Activated naive CD8-positive, alpha-beta T cell treated with anti-CD3 and anti-CD28 coated beads, Interleukin-2, amount 10 ng/mL, durations not matched to agents 7 days and 5 days (primary cell): ENCODE results near the gene SIAH1. TPM values are rescaled to one million over a fixed set of nuclear protein-coding genes. Genes with fewer than 3 reads are reported as not detected.
"Not testable (repeated sequence)": the region's sequence is repeated elsewhere in the genome, so short reads cannot be mapped to it uniquely, and the experiment has no call there.

Experiments used
- ATAC-seq: fragments of 150-1000 bp; cut with Tn5 transposase; one replicate; pipeline ENCODE4 v1.10.0; 2021; ENCODE audit warnings: low read depth, moderate library complexity
- POLR2A ChIA-PET: fragments of 350-600 bp; sonication (Branson Sonifier 250); formaldehyde crosslinking; loops from one replicate; lab custom pipeline; 2021; ENCODE audit warnings: antibody characterized with exemption; lab: Charles Lee
- DNase-seq: peaks from one replicate; pipeline ENCODE4 v3.0.0; 2021
- H3K27ac Mint-ChIP-seq: one replicate; pipeline ENCODE4 v1.8.0; 2022; ENCODE audit warnings: mild to moderate bottlenecking, mixed read lengths
- H3K27me3 Mint-ChIP-seq: one replicate; pipeline ENCODE4 v1.8.0; 2022; ENCODE audit warnings: mild to moderate bottlenecking, moderate library complexity, mixed read lengths
- H3K36me3 Mint-ChIP-seq: one replicate; pipeline ENCODE4 v1.8.0; 2021; ENCODE audit warnings: mild to moderate bottlenecking, mixed read lengths
- H3K4me1 Mint-ChIP-seq: one replicate; pipeline ENCODE4 v1.8.0; 2021; ENCODE audit warnings: mixed read lengths
- H3K4me3 Mint-ChIP-seq: one replicate; pipeline ENCODE4 v1.8.0; 2022; ENCODE audit warnings: mild to moderate bottlenecking, moderate library complexity, mixed read lengths
- H3K9me3 Mint-ChIP-seq: one replicate; pipeline ENCODE4 v1.8.0; 2021; ENCODE audit warnings: mixed read lengths
- total RNA-seq, 2 experiments: library from RNA; stranded (reverse); gene quantifications; one replicate each; pipeline ENCODE4 v1.2.3, GENCODE V29; 2021

Gene SIAH1
- total RNA-seq, 2 experiments from 2014 or later, result 15.9 to 16.5 TPM

DNA sequence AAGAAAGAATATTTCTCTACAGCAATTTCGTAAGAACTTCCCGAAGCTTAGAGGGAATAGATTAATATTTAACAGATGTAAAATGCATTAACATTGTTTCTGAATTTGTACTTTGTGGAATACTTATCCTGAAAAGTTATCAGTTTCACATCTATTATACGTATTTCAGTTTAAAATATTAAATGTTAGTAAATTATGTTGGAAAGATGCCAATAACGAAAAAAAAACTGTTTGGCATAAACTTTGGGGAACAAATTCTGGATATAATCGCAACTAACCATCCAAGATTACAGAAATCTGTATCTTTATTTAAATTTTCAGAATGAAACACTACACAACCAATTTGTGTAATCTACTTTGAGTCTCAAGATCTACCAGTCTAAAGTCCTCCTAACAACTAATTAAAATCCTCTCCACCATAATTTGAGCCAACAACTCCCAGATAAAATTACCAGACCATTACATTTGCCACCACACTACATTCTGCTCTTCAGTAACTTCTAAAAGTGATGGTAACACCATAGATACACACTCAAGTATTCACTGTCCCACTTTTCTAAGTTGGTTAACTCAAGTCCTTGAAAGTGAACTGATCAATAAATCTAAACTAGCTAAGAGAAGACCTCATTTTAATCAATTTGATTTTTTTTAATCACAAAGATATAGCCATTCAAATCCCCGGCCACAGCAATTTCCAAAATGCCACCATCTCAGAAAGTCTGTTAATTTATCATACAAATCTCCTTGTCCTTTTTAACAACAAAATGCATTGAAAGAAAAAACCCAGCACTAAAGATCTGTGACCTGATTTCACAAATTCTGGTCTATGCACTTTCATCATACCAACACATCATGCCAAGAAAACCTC is 2.0 kb downstream of the SIAH1 start:
- H3K9me3 Mint-ChIP-seq, result no peaks in the 10 kb centered on the region
- DNase-seq, result no peak
- peak overlapping the region; percentile 90 for H3K27ac Mint-ChIP-seq
- no peaks in the 10 kb centered on the region for H3K27me3 Mint-ChIP-seq
- peaks cover 34% of the 10 kb centered on the region for H3K4me1 Mint-ChIP-seq
- peaks cover 3% of the 10 kb centered on the region for H3K36me3 Mint-ChIP-seq
- ATAC-seq, result no peak
- POLR2A ChIA-PET, result interaction anchor here (0.6 to 1.9 kb wide), 9 partner anchors 14 to 1660 kb away, joined by 3 to 13 read pairs (median 5); partner anchors contain the start of gene N4BP1
- peak overlapping the region; percentile 95 for H3K4me3 Mint-ChIP-seq

DNA sequence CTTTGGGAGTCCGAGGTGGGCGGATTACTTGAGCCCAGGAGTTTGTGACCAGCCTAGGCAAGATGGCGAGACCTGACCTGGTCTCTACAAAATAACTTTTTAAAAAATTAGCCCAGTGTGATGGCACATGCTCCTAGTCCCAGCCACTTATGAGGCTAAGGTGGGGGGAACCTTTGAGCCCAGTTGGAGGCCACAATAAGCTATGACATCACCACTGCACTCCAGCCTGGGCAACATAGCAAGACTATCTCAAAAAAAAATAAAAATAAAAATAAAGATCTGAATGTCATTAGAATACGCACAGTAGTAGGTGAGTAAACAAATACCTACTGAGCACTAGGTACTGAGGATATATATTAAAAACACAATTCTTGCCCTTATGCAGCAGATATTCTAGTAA is 3.1 kb downstream of the SIAH1 start:
- Mint-ChIP-seq H3K27ac (no peak overlapping the region), H3K36me3 (peaks cover 3% of the 10 kb centered on the region), H3K27me3 (no peaks in the 10 kb centered on the region), H3K4me1 (peaks cover 35% of the 10 kb centered on the region), H3K4me3 (no peak overlapping the region), H3K9me3 (no peaks in the 10 kb centered on the region)
- ATAC-seq (no peak), DNase-seq (no peak)
- POLR2A ChIA-PET, result no interaction called here

DNA sequence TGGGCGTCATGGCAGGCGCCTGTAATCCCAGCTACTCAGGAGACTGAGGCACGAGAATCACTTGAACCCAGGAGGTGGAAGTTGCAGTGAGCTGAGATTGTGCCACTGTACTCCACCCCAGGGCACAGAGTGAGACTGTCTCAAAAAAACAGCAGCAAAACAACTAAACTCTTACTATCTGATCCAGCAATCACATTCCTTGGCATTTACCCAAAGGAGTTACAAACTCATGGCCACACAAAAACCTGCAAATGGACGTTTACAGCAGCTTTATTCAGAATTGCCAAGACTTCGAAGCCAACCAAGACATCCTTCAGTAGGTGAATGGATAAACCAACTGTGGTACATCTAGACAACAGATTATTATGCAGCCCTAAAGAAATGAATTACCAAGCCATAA is 4.0 kb downstream of the SIAH1 start:
- DNase-seq (no peak), ATAC-seq (no peak)
- Mint-ChIP-seq H3K36me3 (peaks cover 3% of the 10 kb centered on the region), H3K27me3 (no peaks in the 10 kb centered on the region), H3K4me3 (no peak overlapping the region), H3K27ac (no peak overlapping the region), H3K4me1 (peaks cover 42% of the 10 kb centered on the region), H3K9me3 (no peaks in the 10 kb centered on the region)
- POLR2A ChIA-PET, result no interaction called here

DNA sequence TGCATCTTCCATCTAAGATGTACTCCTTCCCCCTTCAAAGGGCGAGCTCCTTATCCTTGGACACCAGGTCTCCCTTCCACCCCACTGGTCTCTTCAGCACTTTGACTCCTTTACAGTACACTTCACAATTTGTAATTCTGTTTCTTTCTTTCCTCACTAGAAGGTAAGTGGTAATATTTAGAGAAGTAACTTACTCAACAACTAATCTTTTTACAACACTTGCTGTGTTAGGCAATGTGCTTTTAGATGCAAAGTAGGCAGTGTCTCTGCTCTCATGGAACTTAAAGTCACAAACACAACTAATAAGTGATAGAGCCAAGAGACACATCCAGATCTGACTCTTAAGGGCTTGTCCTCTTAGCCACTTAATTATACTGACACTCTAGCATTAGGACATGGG is 6.4 kb downstream of the SIAH1 start:
- ATAC-seq (no peak), DNase-seq (no peak)
- H3K9me3 Mint-ChIP-seq, result no peaks in the 10 kb centered on the region
- no peak overlapping the region for H3K27ac Mint-ChIP-seq
- peaks cover 39% of the 10 kb centered on the region for H3K4me1 Mint-ChIP-seq
- peaks cover 3% of the 10 kb centered on the region for H3K36me3 Mint-ChIP-seq
- H3K4me3 Mint-ChIP-seq, result peak overlapping the region; percentile 1
- no peaks in the 10 kb centered on the region for H3K27me3 Mint-ChIP-seq
- POLR2A ChIA-PET, result interaction anchor here (0.8 kb wide), 1 partner anchor 12 kb away, joined by 3 read pairs; no protein-coding TSS in a partner anchor

DNA sequence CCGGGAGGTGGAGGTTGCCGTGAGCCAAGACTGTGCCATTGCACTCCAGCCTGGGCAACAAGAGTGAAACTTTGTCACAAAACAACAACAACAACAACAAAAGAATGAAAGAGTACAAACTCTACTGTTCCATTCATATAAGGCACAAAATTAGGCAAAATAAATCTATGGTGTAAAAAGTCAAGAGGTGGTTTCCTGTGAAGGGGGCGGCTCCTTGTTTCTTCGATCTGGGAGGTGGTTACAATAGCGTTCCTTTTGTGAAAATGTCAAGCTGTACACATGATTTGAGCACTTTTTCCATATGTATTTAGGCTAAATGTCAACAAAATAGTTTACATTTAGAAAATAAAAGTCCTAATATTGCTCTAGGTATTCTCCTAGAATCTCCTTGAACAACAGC is 6.9 kb downstream of the SIAH1 start:
- Mint-ChIP-seq H3K4me1 (peaks cover 33% of the 10 kb centered on the region), H3K9me3 (no peaks in the 10 kb centered on the region), H3K27me3 (no peaks in the 10 kb centered on the region), H3K36me3 (peaks cover 2% of the 10 kb centered on the region), H3K27ac (no peak overlapping the region), H3K4me3 (peak overlapping the region; percentile 1)
- DNase-seq (no peak), ATAC-seq (no peak)
- POLR2A ChIA-PET, result interaction anchor here (0.8 kb wide), 1 partner anchor 12 kb away, joined by 3 read pairs; no protein-coding TSS in a partner anchor

DNA sequence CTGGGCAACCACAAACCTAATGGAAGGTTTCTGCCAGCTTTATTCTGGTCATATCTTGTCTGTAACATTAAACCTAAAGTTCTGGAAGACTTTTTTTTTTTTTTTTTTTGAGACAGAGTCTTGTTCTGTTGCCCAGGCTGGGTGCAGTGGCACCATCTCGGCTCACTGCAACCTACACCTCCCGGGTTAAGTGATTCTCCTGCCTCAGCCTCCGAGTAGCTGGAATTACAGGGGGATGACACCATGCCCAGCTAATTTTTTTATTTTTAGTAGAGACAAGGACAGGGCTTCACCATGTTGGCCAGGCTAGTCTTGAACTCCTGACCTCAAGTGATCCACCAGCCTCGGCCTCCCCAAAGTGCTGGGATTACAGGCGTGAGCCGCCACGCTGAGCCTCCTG is 7.9 kb downstream of the SIAH1 start:
- POLR2A ChIA-PET, H3K27me3 Mint-ChIP-seq, H3K4me3 Mint-ChIP-seq, ATAC-seq, H3K27ac Mint-ChIP-seq, H3K36me3 Mint-ChIP-seq, H3K9me3 Mint-ChIP-seq, DNase-seq: not testable (repeated sequence)
- peaks cover 30% of the 10 kb centered on the region for H3K4me1 Mint-ChIP-seq

DNA sequence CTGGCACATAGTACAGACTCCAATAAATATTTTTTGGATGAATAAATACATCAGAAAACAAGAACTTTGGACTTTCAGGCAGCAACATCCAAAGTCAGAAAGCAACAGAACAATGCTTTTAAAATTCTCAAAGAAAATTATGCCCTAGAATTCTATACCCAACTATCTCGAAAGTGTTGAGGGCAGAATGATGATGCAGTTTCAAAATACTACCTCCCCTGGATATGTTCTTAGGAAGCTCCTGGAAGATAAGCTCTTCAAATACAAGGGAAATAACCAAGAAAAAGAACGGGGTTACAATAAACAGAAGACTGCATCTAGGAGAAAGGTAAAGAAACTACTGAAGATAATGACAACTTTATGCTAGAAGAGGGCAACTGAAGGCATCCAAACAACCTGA is 11.0 kb downstream of the SIAH1 start:
- POLR2A ChIA-PET, result interaction anchor here (2.2 kb wide), 1 partner anchor 8 kb away, joined by 5 read pairs; no protein-coding TSS in a partner anchor
- DNase-seq (no peak), ATAC-seq (no peak)
- no peak overlapping the region for H3K27ac Mint-ChIP-seq
- H3K4me1 Mint-ChIP-seq, result peaks cover 20% of the 10 kb centered on the region
- H3K36me3 Mint-ChIP-seq, result no peaks in the 10 kb centered on the region
- no peaks in the 10 kb centered on the region for H3K9me3 Mint-ChIP-seq
- no peaks in the 10 kb centered on the region for H3K27me3 Mint-ChIP-seq
- H3K4me3 Mint-ChIP-seq, result no peak overlapping the region

DNA sequence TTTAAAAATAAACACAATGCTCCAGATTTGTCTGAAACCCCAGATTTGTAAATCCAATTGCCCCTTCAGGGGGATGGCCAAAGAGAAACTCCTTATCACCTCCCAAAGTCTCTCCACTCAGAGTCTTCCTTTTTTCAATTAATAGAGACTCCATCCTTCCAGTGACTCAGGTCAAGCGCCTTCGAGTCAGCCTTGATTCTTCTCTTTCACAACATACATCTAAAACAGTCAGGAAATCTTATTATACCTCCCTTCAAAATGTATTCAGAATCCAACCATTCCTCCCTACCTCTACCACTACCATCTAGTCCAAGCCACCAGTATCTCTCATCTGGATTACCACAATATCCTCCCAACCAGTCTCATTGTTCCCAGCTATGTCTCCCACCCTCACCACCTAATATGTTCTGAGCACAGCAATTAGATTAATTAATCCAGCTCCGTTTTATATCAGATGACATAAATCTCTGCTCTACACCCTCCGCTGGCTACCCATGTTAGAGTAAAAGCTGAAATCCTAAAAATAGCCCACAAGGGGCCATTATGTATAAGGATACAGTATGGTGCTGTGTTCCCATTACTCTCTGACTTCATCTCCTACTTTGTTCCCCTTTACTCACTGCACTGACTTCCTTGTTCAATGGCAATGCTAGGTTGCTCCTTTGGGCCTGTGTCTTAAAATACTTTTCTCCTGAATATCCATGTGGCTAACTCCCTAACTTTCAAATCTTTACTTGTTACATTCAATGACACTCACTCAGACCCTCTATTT is 11.8 kb downstream of the SIAH1 start:
- no peaks in the 10 kb centered on the region for H3K36me3 Mint-ChIP-seq
- H3K9me3 Mint-ChIP-seq, result no peaks in the 10 kb centered on the region
- ATAC-seq (no peak), DNase-seq (no peak)
- no peak overlapping the region for H3K27ac Mint-ChIP-seq
- peaks cover 13% of the 10 kb centered on the region for H3K4me1 Mint-ChIP-seq
- no peaks in the 10 kb centered on the region for H3K27me3 Mint-ChIP-seq
- POLR2A ChIA-PET, result interaction anchor here (2.2 kb wide), 1 partner anchor 7 kb away, joined by 5 read pairs; no protein-coding TSS in a partner anchor
- no peak overlapping the region for H3K4me3 Mint-ChIP-seq

DNA sequence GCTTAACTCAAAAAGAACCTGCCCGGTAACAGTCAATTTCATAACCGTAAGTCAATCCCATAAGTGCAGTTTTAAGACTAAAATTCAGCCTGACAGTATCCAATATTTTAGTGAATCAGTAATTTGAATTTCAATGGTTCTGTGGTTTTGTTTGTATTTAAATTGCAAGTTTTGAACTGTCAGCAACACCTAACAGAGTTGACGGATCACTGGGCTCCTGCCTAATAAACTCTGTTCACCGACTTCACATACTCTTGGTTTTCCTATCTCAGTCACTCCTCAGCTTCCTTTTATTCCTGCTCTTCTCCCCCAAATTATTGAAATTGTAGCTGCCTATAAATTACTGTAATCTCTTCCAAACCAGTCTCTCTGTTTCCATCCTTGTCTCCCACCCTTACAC is 12.5 kb downstream of the SIAH1 start:
- Mint-ChIP-seq H3K9me3 (no peaks in the 10 kb centered on the region), H3K4me1 (peaks cover 9% of the 10 kb centered on the region), H3K36me3 (no peaks in the 10 kb centered on the region), H3K4me3 (no peak overlapping the region), H3K27ac (no peak overlapping the region), H3K27me3 (no peaks in the 10 kb centered on the region)
- ATAC-seq (no peak), DNase-seq (no peak)
- POLR2A ChIA-PET, result no interaction called here

DNA sequence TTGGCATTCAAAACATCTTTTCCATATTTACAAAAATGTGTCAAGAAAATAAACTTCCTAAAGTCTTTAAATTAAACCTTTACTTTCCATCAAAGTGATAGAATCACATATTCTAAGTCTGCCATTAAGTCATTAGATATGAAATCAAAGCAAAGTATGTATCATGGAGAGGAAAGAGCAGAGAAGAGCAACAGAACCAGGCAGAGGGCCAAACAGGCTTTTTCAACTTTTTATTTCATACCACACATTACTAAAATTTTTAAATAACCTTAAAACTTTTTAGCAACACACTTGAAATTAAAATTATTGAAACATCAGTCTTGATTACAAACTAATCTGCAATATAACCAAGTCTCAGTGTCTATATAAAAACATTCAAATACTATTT is 13.8 kb downstream of the SIAH1 start:
- ATAC-seq (no peak), DNase-seq (no peak)
- Mint-ChIP-seq H3K27me3 (no peaks in the 10 kb centered on the region), H3K36me3 (no peaks in the 10 kb centered on the region), H3K9me3 (no peaks in the 10 kb centered on the region), H3K27ac (no peak overlapping the region), H3K4me1 (peaks cover 16% of the 10 kb centered on the region), H3K4me3 (no peak overlapping the region)
- POLR2A ChIA-PET, result no interaction called here

DNA sequence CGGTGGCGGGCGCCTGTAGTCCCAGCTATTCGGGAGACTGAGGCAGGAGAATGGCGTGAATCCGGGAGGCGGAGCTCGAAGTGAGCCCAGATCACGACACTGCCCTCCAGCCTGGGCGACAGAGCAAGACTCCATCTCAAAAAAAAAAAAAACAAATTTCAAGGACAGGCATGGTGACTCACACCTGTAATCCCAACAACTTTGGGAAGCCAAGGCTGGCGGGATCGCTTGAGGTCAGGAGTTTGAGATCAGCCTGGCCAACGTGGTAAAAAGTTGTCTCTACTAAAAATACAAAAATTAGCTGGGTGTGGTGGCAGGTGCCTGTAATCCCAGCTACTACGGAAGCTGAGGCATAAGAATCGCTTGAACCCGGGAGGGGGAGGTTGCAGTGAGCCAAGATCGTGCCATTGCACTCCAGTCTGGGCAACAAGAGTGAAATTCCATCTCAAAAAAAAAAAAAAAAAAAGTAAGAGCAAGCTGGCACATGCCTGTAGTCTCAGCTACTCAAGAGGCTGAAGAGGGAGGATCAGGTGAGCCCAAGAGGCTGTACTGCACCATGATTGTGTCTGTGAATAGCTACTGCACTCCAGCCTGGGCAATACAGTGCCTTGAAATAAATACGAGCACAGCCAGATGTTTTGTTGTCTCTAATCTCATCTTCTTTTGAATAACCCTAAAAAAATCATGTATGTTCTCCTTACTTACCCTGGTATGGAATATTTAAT is 14.4 kb downstream of the SIAH1 start:
- POLR2A ChIA-PET, result interaction anchor here (1.9 kb wide), 1 partner anchor 13 kb away, joined by 10 read pairs; no protein-coding TSS in a partner anchor
- H3K4me3 Mint-ChIP-seq, DNase-seq, H3K9me3 Mint-ChIP-seq, H3K36me3 Mint-ChIP-seq, H3K27ac Mint-ChIP-seq, ATAC-seq, H3K27me3 Mint-ChIP-seq: not testable (repeated sequence)
- H3K4me1 Mint-ChIP-seq, result peaks cover 19% of the 10 kb centered on the region

DNA sequence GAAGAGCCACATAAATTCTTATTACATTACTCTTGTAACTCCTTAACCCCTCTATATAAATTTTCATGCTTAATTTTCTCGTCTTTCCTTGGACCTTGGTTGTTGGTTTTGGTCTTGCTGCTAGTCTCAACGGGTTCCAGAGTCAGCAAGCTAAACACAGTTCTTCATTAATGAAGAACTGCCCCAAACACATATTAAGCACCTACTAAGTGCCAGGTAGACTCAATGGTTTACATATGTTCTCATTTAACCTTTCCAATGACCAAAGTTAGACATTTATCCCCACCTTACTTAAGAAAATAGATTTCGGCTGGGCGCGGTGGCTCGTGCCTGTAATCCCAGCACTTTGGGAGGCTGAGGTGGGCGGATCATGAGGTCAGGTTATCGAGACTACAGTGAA is 15.0 kb downstream of the SIAH1 start:
- Mint-ChIP-seq H3K4me3 (no peak overlapping the region), H3K9me3 (no peaks in the 10 kb centered on the region), H3K4me1 (peaks cover 24% of the 10 kb centered on the region), H3K27ac (no peak overlapping the region), H3K27me3 (no peaks in the 10 kb centered on the region), H3K36me3 (no peaks in the 10 kb centered on the region)
- DNase-seq (no peak), ATAC-seq (no peak)
- POLR2A ChIA-PET, result interaction anchor here (1.0 to 1.9 kb wide), 2 partner anchors 14 to 16 kb away, joined by 3 to 10 read pairs; no protein-coding TSS in a partner anchor

DNA sequence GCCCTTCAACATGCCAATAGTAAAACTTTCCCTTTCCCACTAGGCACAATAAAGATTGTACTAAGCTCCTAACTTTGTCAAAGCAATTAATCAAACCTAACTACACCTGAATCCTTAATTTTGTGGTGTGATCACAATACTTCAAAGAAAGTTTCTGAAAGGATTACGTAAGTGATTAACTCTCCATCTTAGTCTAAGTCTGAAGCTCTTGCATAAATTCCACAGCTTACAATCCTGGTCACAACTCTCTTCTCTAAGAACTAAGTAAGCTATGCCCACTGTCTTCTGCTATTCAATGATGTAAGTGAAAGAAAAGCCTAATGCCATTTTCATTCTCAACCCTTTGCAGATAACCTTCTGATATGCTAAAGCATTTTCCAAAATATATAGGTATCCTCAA is 15.4 kb downstream of the SIAH1 start:
- POLR2A ChIA-PET, result interaction anchor here (0.7 to 1.9 kb wide), 3 partner anchors 14 to 243 kb away, joined by 3 to 10 read pairs (median 3); no protein-coding TSS in a partner anchor
- no peaks in the 10 kb centered on the region for H3K36me3 Mint-ChIP-seq
- peaks cover 28% of the 10 kb centered on the region for H3K4me1 Mint-ChIP-seq
- DNase-seq (no peak), ATAC-seq (no peak)
- H3K27ac Mint-ChIP-seq, result no peak overlapping the region
- no peaks in the 10 kb centered on the region for H3K27me3 Mint-ChIP-seq
- H3K4me3 Mint-ChIP-seq, result no peak overlapping the region
- no peaks in the 10 kb centered on the region for H3K9me3 Mint-ChIP-seq
